Lower leg skin (tissue), 4 donors: ENCODE data around the gene ARHGAP24. TPM values are rescaled to one million over a fixed set of nuclear protein-coding genes. Genes with fewer than 3 reads are reported as not detected.

ENCODE experiments used
- DNase-seq, 2 donors: peaks; one replicate each; pipeline ENCODE4 v3.0.0-alpha.2; 2019; ENCODE audit warnings: low spot score in 2 of 2
- H3K4me3 ChIP-seq: fragments of 200-600 bp; sonication (generic); 2 replicates; pipeline ENCODE4 v1.5.1; 2017; ENCODE audit warnings: mild to moderate bottlenecking, low read depth; ENCODE audit not compliant: poor library complexity, severe bottlenecking
- POLR2A ChIP-seq, 2 donors: fragments of 450-650 bp; IDR thresholded peaks; one replicate each; pipeline ENCODE4 v1.6.1; 2016 to 2017; ENCODE audit warnings: antibody characterized with exemption in 2 of 2, mild to moderate bottlenecking in 1 of 2, moderate library complexity in 1 of 2
- WGBS, 2 donors: methylation state at CpG; one replicate each; pipeline ENCODE4 v1.1.5; 2018; 5-methylcytosine and 5-hydroxymethylcytosine counted together
- intact Hi-C: fragments of 100-400 bp; cut with DNase I; formaldehyde crosslinking; loops from one replicate; pipeline ENCODE4 v1.15.0; 2023; ENCODE audit warnings: low total_unique reads
- total RNA-seq, 4 donors: library from RNA; depleted of rRNA; stranded (reverse); fragments of >200 nt; gene quantifications; one replicate each; pipeline ENCODE4 v1.1.0, GENCODE V29; 2016
- TF ChIP-seq, protein P1 (sequence below), 3 donors: fragments of 450-650 bp; IDR thresholded peaks; one replicate each; pipeline ENCODE4 v1.5.1; 2016; ENCODE audit warnings: antibody characterized with exemption in 3 of 3, mild to moderate bottlenecking in 3 of 3, moderate library complexity in 2 of 3

ARHGAP24 gene
- total RNA-seq, 4 donors from 2014 or later: 13.1 to 58.4 (median 24.0) TPM

- WGBS, 2 donors: 42 to 47% methylated on average over 4 of the region's 4 CpGs
- intact Hi-C loops: no loop called here
- TF ChIP-seq, protein P1, sequence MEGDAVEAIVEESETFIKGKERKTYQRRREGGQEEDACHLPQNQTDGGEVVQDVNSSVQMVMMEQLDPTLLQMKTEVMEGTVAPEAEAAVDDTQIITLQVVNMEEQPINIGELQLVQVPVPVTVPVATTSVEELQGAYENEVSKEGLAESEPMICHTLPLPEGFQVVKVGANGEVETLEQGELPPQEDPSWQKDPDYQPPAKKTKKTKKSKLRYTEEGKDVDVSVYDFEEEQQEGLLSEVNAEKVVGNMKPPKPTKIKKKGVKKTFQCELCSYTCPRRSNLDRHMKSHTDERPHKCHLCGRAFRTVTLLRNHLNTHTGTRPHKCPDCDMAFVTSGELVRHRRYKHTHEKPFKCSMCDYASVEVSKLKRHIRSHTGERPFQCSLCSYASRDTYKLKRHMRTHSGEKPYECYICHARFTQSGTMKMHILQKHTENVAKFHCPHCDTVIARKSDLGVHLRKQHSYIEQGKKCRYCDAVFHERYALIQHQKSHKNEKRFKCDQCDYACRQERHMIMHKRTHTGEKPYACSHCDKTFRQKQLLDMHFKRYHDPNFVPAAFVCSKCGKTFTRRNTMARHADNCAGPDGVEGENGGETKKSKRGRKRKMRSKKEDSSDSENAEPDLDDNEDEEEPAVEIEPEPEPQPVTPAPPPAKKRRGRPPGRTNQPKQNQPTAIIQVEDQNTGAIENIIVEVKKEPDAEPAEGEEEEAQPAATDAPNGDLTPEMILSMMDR (IDR thresholded peaks at IDR 0.05): no peak
- no peak for TF ChIP-seq POLR2A (IDR thresholded peaks at IDR 0.05)
- H3K4me3 ChIP-seq: no peak overlapping the region
- DNase-seq: no peak
These were observed 1.4 kb downstream of the ARHGAP24 start for GRCh38 chr4:85476381-85476780.

GRCh38 chr4:85477534-85477933, 2.6 kb downstream of the ARHGAP24 start:
- intact Hi-C loops: no loop called here
- 75 to 81% methylated on average over 9 of the region's 9 CpGs for WGBS, 2 donors
- no peak for DNase-seq
- TF ChIP-seq POLR2A (IDR thresholded peaks at IDR 0.05): no peak
- TF ChIP-seq, protein P1 (IDR thresholded peaks at IDR 0.05): no peak
- H3K4me3 ChIP-seq: no peak overlapping the region

DNA sequence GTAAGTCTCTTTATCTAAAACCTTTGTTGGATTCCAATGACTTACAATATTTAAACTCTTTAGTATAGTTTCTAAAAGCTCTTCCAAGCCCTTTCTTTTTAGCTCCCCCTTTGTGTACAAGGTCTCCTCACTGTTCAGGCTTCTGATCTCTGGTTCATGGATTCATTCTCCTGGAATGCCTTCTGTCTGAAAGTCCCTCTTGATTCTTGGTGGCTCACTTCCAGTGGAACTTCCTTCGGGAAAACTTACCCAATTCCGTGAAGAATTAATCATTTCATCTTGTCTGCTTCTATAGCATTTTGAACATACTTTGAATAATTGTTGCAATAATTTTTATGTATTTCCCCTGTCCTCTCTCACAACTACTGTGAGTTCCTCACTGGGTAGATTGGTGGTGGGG, 3.6 kb downstream of the ARHGAP24 start:
- TF ChIP-seq, protein P1 (IDR thresholded peaks at IDR 0.05): no peak
- no peak for TF ChIP-seq POLR2A (IDR thresholded peaks at IDR 0.05)
- intact Hi-C loops: no loop called here

DNA sequence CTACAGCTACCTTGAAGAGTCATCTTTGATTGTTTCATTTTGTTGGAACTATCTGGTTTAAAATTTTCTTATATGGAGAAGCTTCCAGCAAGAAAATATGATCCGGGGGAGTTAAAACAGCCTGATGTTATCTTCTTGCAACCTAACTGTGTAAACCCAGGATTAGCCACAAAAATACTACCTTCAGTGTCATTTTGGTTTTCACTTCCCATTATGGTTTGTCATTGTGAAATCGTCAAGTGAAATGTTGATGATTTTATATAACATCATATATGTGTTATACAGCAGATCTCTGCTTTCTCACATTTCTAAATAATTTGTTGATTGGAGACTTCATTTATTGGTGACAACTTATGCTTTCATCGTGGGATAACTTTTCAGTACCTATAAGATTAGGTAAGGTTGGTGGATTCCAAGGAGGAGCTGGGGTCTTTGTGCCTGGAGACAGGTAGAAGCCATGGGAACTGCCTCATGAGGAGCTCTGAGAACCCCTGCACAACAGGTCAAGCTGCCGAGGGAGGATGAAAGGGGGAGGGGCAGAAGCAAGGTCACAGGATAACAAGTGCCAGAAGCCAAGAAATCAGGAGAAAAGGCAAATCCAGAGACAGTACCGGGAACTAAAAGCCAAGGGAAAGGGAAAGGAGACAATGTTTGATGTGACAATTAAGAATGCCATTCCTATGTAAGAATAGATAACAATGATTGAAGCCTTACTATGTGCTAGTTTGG, 7.2 kb downstream of the ARHGAP24 start:
- no peak for TF ChIP-seq POLR2A (IDR thresholded peaks at IDR 0.05)
- TF ChIP-seq, protein P1 (IDR thresholded peaks at IDR 0.05): no peak
- intact Hi-C loops: no loop called here
- WGBS, 2 donors: 77 to 83% methylated on average over 5 of the region's 5 CpGs
- H3K4me3 ChIP-seq: no peak overlapping the region
- DNase-seq: no peak

More for the DNA sequence above, 3.6 kb downstream of the ARHGAP24 start:
- WGBS, 2 donors: 41 to 44% methylated on average over 2 of the region's 2 CpGs
- no peak overlapping the region for H3K4me3 ChIP-seq
- no peak for DNase-seq

GRCh38 chr4:85486425-85487086, 11.6 kb downstream of the ARHGAP24 start:
- no peak overlapping the region for H3K4me3 ChIP-seq
- intact Hi-C loops: no loop called here
- WGBS, 2 donors: 62 to 64% methylated on average over 3 of the region's 3 CpGs
- no peak for TF ChIP-seq POLR2A (IDR thresholded peaks at IDR 0.05)
- TF ChIP-seq, protein P1 (IDR thresholded peaks at IDR 0.05): no peak
- DNase-seq: no peak
